Neural progenitor cell (in vitro differentiated cells): ENCODE results near the gene NUAK1. TPM values are rescaled to one million over a fixed set of nuclear protein-coding genes. Genes with fewer than 3 reads are reported as not detected.

Experiments used
- DNase-seq: peaks from one replicate; pipeline ENCODE4 v3.0.0-alpha.2; 2016; ENCODE audit warnings: low spot score
- H2AFZ ChIP-seq: fragments of 200-600 bp; sonication (generic); replicated peaks from 2 replicates; pipeline ENCODE4 v1.6.1; 2016; ENCODE audit warnings: antibody characterized with exemption
- H3F3A ChIP-seq: fragments of 200-600 bp; sonication (generic); 2 replicates; pipeline ENCODE4 v1.6.1; 2016; ENCODE audit warnings: antibody characterized with exemption, low read depth
- H3K27ac ChIP-seq: fragments of 200-600 bp; sonication (generic); 2 replicates; pipeline ENCODE4 v1.5.1; 2016; ENCODE audit warnings: mild to moderate bottlenecking
- H3K27me3 ChIP-seq: fragments of 200-600 bp; sonication (generic); 2 replicates; pipeline ENCODE4 v1.6.1; 2016; ENCODE audit warnings: mild to moderate bottlenecking, moderate library complexity
- H3K36me3 ChIP-seq: fragments of 200-600 bp; sonication (generic); 2 replicates; pipeline ENCODE4 v1.5.1; 2016
- H3K4me1 ChIP-seq: fragments of 200-600 bp; sonication (generic); 2 replicates; pipeline ENCODE4 v1.6.1; 2016; ENCODE audit warnings: mixed run types
- H3K4me2 ChIP-seq: fragments of 200-600 bp; sonication (generic); 2 replicates; pipeline ENCODE4 v1.6.1; 2016
- H3K4me3 ChIP-seq: fragments of 200-600 bp; sonication (generic); 2 replicates; pipeline ENCODE4 v1.5.1; 2016
- H3K79me2 ChIP-seq: fragments of 200-600 bp; sonication (generic); 2 replicates; pipeline ENCODE4 v1.6.1; 2016; ENCODE audit warnings: low read depth
- H3K9ac ChIP-seq: fragments of 200-600 bp; sonication (generic); 2 replicates; pipeline ENCODE4 v1.6.1; 2016
- H3K9me3 ChIP-seq: fragments of 200-600 bp; sonication (generic); 2 replicates; pipeline ENCODE4 v1.5.1; 2016; ENCODE audit warnings: low read depth
- H4K20me1 ChIP-seq: fragments of 200-600 bp; sonication (generic); 2 replicates; pipeline ENCODE4 v1.6.1; 2016; ENCODE audit warnings: low read depth
- H3K27ac Mint-ChIP-seq: 3 replicates; pipeline ENCODE4 v1.8.0; 2021; ENCODE audit warnings: mixed read lengths
- H3K27me3 Mint-ChIP-seq: 2 replicates; pipeline ENCODE4 v1.8.0; 2022; ENCODE audit warnings: low read depth, mild to moderate bottlenecking, inconsistent platforms, moderate library complexity, mixed read lengths; ENCODE audit not compliant: insufficient read depth
- H3K36me3 Mint-ChIP-seq: 3 replicates; pipeline ENCODE4 v1.8.0; 2021; ENCODE audit warnings: mixed read lengths
- H3K4me1 Mint-ChIP-seq: 3 replicates; pipeline ENCODE4 v1.8.0; 2021; ENCODE audit warnings: mixed read lengths
- H3K4me3 Mint-ChIP-seq: 3 replicates; pipeline ENCODE4 v1.8.0; 2021; ENCODE audit warnings: mild to moderate bottlenecking, moderate library complexity, mixed read lengths
- H3K9me3 Mint-ChIP-seq: 3 replicates; pipeline ENCODE4 v1.8.0; 2020; ENCODE audit warnings: mixed read lengths
- EZH2 ChIP-seq: fragments of 200-600 bp; sonication (generic); IDR thresholded peaks from 2 replicates; pipeline ENCODE4 v1.6.1; 2017; ENCODE audit warnings: antibody characterized with exemption, mild to moderate bottlenecking, moderate library complexity
- EZH2phosphoT487 ChIP-seq: fragments of 200-600 bp; sonication (generic); IDR thresholded peaks from 2 replicates; pipeline ENCODE4 v1.6.1; 2017; ENCODE audit warnings: antibody characterized with exemption
- total RNA-seq: library from RNA; depleted of rRNA; stranded (reverse); fragments of >200 nt; gene quantifications from 2 replicates; pipeline ENCODE4 v1.2.3, GENCODE V29; 2015; ENCODE audit warnings: low replicate concordance
- TF ChIP-seq, protein P1 (sequence below): fragments of 200-600 bp; sonication (generic); IDR thresholded peaks from 2 replicates; pipeline ENCODE4 v1.5.1; 2017; ENCODE audit warnings: antibody characterized with exemption, mild to moderate bottlenecking

Gene NUAK1
- total RNA-seq, 1 donor from 2014 or later, result 18.8 TPM

DNA sequence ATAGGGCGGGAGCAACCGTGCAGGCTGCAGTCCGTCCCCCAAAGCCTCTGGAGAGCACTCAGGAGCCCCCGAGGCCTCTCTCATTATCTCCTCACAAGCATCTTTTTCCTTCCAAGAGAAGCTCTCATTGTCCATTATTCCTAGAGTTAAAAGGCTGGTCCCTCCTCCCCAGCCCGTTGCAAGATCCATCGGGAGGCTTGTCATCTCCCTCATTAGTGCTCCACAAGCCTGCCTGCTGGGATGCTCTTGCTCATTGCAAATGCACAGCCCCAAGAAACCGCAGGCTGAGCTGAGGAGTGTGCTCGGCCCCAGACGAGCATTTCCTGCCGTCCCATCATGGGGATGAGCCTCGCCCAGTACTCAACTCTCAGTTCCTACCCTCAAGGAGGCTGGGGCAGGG, 23.3 kb downstream of the NUAK1 start:
- Histone ChIP-seq H3K79me2 (peaks cover 55% of the 10 kb centered on the region), H3K27ac (no peak overlapping the region), H2AFZ (no peak overlapping the region), H3K4me3 (no peak overlapping the region), H3K4me2 (peak overlapping the region; percentile 57), H3K27me3 (no peaks in the 10 kb centered on the region), H3K9me3 (no peaks in the 10 kb centered on the region), H3K4me1 (peaks cover 41% of the 10 kb centered on the region), H3K9ac (no peak overlapping the region), H3K36me3 (no peaks in the 10 kb centered on the region), H4K20me1 (peaks cover 59% of the 10 kb centered on the region), H3F3A (peaks cover 10% of the 10 kb centered on the region)
- H3K4me1 Mint-ChIP-seq, result peaks cover 91% of the 10 kb centered on the region
- DNase-seq, result peak; percentile 71
- peak overlapping the region; percentile 69 for H3K4me3 Mint-ChIP-seq
- no peaks in the 10 kb centered on the region for H3K9me3 Mint-ChIP-seq
- H3K27ac Mint-ChIP-seq, result no peak overlapping the region
- H3K36me3 Mint-ChIP-seq, result peaks cover 9% of the 10 kb centered on the region
- H3K27me3 Mint-ChIP-seq, result peaks cover 9% of the 10 kb centered on the region
- TF ChIP-seq, protein P1, sequence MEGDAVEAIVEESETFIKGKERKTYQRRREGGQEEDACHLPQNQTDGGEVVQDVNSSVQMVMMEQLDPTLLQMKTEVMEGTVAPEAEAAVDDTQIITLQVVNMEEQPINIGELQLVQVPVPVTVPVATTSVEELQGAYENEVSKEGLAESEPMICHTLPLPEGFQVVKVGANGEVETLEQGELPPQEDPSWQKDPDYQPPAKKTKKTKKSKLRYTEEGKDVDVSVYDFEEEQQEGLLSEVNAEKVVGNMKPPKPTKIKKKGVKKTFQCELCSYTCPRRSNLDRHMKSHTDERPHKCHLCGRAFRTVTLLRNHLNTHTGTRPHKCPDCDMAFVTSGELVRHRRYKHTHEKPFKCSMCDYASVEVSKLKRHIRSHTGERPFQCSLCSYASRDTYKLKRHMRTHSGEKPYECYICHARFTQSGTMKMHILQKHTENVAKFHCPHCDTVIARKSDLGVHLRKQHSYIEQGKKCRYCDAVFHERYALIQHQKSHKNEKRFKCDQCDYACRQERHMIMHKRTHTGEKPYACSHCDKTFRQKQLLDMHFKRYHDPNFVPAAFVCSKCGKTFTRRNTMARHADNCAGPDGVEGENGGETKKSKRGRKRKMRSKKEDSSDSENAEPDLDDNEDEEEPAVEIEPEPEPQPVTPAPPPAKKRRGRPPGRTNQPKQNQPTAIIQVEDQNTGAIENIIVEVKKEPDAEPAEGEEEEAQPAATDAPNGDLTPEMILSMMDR, result no peak
- TF ChIP-seq EZH2phosphoT487 (no peak), EZH2 (no peak)

DNA sequence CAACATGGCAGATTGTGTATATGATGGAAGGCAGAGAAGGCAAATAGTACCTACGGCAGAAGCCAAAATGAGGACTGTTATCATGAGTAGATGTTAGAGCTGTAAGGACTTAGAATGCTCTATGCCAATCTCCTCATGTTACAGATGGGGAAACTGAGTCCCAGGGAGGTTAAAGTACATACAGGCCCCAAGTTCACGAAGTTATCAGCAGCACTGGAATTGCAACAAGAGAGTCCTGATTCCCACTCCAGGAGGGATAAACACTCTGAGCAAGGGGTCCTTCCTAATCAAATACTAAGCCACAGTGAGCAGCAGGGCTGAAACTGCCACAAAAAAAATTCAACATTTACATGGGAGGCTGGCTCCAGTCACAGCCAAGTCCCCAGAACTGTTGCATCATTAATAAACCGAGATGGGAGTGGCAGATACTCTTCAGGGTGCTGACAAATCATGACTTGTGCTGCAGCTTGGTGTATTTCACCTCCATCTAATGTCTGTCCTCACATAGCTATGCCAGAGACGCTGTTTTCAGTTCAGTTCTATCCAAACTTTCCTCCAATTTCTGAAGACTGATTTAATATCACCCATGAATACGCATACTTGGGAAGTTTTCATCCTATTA, 24.2 kb downstream of the NUAK1 start:
- H3K27ac Mint-ChIP-seq, result peak overlapping the region; percentile 20

DNA sequence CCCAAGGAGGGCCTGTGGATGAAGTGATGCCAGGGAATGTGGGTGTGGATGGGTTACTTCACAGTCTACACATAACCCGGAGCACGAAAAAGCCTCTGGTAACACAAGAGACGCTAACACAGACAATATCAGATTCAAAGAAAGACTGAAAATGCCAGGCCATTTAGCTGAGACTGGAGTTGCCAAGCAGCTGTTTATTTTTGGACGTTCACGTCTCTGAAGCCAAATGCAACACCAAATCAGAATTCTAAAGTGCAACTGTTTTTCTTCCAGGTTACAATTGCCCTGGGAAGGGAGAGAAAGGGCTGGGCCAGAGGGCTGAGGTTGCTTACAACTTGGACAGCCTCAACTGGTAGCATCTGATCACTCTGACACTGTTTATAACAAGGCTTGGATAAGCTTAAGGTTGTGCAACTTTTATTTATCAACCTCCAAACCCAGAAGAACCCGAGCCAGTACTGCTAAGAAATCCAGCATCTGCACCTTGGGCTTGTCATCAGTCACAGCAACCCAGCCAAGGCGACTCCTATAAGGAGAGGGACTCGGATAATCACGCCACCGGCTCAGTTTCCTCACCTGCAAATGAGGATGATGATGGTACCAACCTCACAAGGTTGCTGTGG, 24.8 kb downstream of the NUAK1 start:
- H3K4me3 Mint-ChIP-seq, result no peak overlapping the region
- Histone ChIP-seq H3K4me2 (no peak overlapping the region), H3K27me3 (no peaks in the 10 kb centered on the region), H3K9me3 (no peaks in the 10 kb centered on the region), H2AFZ (no peak overlapping the region), H3K4me1 (peaks cover 51% of the 10 kb centered on the region), H4K20me1 (peaks cover 62% of the 10 kb centered on the region), H3K36me3 (no peaks in the 10 kb centered on the region), H3K79me2 (peaks cover 63% of the 10 kb centered on the region), H3K9ac (no peak overlapping the region), H3K27ac (no peak overlapping the region), H3F3A (peaks cover 10% of the 10 kb centered on the region), H3K4me3 (no peak overlapping the region)
- no peak for DNase-seq
- H3K4me1 Mint-ChIP-seq, result peaks cover 95% of the 10 kb centered on the region
- TF ChIP-seq, protein P1, result no peak
- TF ChIP-seq EZH2phosphoT487, result no peak
- TF ChIP-seq EZH2, result no peak
- peaks cover 6% of the 10 kb centered on the region for H3K36me3 Mint-ChIP-seq
- H3K27me3 Mint-ChIP-seq, result peaks cover 9% of the 10 kb centered on the region
- H3K27ac Mint-ChIP-seq, result peak overlapping the region; percentile 20
- H3K9me3 Mint-ChIP-seq, result no peaks in the 10 kb centered on the region

More for the DNA sequence above, 24.2 kb downstream of the NUAK1 start:
- Mint-ChIP-seq H3K4me3 (peak overlapping the region; percentile 15), H3K36me3 (peaks cover 7% of the 10 kb centered on the region), H3K4me1 (peaks cover 96% of the 10 kb centered on the region), H3K9me3 (no peaks in the 10 kb centered on the region), H3K27me3 (peaks cover 9% of the 10 kb centered on the region)
- H3K4me3 ChIP-seq, result no peak overlapping the region
- no peak for DNase-seq
- TF ChIP-seq EZH2 (no peak), EZH2phosphoT487 (no peak)
- TF ChIP-seq, protein P1, result no peak
- H4K20me1 ChIP-seq, result peaks cover 60% of the 10 kb centered on the region
- peaks cover 10% of the 10 kb centered on the region for H3F3A ChIP-seq
- H3K4me1 ChIP-seq, result peaks cover 48% of the 10 kb centered on the region
- no peak overlapping the region for H3K9ac ChIP-seq
- H2AFZ ChIP-seq, result no peak overlapping the region
- no peaks in the 10 kb centered on the region for H3K9me3 ChIP-seq
- no peak overlapping the region for H3K27ac ChIP-seq
- no peaks in the 10 kb centered on the region for H3K27me3 ChIP-seq
- H3K4me2 ChIP-seq, result peak overlapping the region; percentile 7
- H3K36me3 ChIP-seq, result no peaks in the 10 kb centered on the region
- H3K79me2 ChIP-seq, result peaks cover 63% of the 10 kb centered on the region
